Neuron (in vitro differentiated cells): ENCODE results near the gene KCNJ16.

ENCODE experiments used
- H2AFZ ChIP-seq: one replicate; pipeline ENCODE4 v1.6.1; 2013; ENCODE audit warnings: low read depth, mild to moderate bottlenecking, inconsistent platforms, low read length, moderate library complexity
- H3K27me3 ChIP-seq: one replicate; pipeline ENCODE4 v1.6.1; 2013; ENCODE audit warnings: low read length; ENCODE audit not compliant: insufficient read depth
- H3K36me3 ChIP-seq: one replicate; pipeline ENCODE4 v1.6.1; 2013; ENCODE audit warnings: low read length; ENCODE audit not compliant: insufficient read depth
- H3K4me1 ChIP-seq: one replicate; pipeline ENCODE4 v1.6.1; 2013; ENCODE audit warnings: low read length; ENCODE audit not compliant: insufficient read depth
- H3K4me3 ChIP-seq: 2 replicates; pipeline ENCODE4 v1.5.1; 2013; ENCODE audit warnings: mild to moderate bottlenecking, low read length, moderate library complexity
- H3K9me3 ChIP-seq: one replicate; pipeline ENCODE4 v1.6.1; 2013; ENCODE audit warnings: low read length

KCNJ16 gene

DNA sequence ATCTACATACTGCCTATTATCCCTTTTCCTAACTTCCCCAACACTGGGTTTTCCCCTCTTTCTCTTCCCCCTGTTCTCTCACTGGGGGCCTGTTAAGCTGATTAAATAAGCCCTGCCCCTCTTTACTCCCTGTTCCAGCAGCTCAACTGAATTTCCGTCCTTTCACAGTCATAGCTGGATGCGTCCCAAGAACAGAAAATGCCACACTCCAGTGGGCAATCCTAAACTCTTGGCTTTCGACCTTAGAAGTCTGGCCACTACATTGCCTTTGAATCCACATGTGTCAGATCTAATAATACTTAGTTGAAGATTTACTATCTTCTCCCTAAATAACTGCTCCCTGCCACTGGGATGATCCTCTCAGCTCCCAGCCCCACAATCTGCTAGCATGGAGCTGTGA, 34.5 kb downstream of the KCNJ16 start:
- H3K4me1 ChIP-seq: peaks cover 6% of the 10 kb centered on the region

DNA sequence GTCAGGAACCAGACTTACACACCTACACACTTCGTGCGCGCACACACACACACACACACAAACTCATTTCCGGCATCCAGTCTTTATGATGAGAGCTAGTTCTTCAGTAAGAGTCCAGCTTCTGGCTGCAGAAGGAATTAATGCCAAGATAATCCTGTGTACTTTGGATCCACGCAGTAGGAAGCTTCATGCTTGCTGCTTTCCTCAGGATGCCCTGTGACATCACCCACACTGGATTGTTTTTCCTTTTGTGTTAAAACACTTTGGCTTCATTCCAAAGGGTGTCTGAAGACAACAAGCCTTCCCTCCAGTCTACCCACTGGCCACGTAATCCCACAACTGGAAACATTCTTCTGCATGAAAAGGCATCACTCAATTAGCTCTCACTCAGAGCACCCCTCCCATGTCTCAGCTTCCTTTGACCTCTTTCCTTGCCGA, 35.4 kb downstream of the KCNJ16 start:
- Histone ChIP-seq H2AFZ (no peak overlapping the region), H3K27me3 (no peaks in the 10 kb centered on the region), H3K9me3 (no peaks in the 10 kb centered on the region), H3K4me1 (peaks cover 6% of the 10 kb centered on the region), H3K4me3 (no peak overlapping the region), H3K36me3 (no peaks in the 10 kb centered on the region)

More for the DNA sequence above, 34.5 kb downstream of the KCNJ16 start:
- H3K36me3 ChIP-seq: no peaks in the 10 kb centered on the region
- no peaks in the 10 kb centered on the region for H3K9me3 ChIP-seq
- H3K27me3 ChIP-seq: no peaks in the 10 kb centered on the region
- H2AFZ ChIP-seq: no peak overlapping the region
- H3K4me3 ChIP-seq: no peak overlapping the region

DNA sequence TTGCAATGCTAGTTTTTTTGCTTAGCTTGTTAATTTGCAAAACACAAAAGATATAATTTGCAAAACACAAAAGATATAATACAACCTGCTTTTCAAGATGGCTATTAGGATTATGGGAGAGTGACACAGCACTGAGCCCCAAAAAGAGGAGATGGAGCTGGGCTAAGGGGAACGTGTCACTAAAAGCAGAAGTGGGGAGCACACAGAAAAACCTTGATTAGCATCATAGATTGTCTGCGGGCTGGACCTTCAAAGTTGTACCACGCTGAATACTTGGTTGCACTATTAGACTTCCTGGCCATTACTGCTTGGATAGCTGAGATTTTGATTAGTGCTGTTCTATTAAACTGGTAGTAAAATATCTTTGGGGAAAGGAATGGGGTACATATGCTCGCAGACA, 36.2 kb downstream of the KCNJ16 start:
- Histone ChIP-seq H3K27me3 (no peaks in the 10 kb centered on the region), H3K4me3 (no peak overlapping the region), H2AFZ (no peak overlapping the region), H3K9me3 (no peaks in the 10 kb centered on the region), H3K36me3 (no peaks in the 10 kb centered on the region), H3K4me1 (peaks cover 6% of the 10 kb centered on the region)

DNA sequence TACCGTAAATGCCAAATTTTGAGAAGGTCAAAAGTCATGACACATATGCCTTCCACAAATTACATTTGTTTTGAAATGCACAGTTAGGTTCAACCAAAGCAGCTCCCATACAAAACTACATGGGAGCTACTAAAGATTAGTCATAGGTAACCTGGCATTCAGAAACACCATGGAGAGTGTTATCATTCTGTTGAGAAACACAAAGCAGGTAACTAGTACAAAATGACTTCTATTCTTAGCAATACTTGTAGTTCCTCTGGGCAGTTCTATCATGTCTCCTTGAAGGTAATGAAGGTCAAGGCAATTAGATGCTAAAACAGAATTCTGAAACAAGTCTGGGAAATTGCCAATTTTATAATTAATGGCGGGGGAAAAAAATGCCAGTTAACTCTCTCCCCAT, 39.4 kb downstream of the KCNJ16 start:
- Histone ChIP-seq H3K36me3 (no peaks in the 10 kb centered on the region), H3K4me3 (no peak overlapping the region), H2AFZ (no peak overlapping the region), H3K4me1 (peaks cover 6% of the 10 kb centered on the region), H3K27me3 (no peaks in the 10 kb centered on the region), H3K9me3 (no peaks in the 10 kb centered on the region)

DNA sequence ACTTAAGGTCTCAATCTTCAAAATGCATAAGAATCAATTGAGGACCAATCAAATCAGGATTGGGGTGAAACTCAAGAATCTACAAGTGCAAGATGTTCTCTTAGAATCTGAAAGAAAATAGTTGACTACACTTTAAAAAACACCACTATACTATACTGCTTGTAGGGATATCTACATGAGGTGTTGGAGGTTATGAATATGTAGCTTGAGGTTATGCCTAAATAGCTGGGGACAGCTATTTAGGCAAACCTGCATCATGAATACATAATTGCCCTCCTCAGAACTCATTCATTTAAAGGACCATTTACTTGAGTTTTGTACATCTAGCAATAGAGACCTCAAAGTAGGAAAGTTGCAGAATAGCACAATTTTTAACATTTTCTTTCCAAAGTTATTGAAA, 40.1 kb downstream of the KCNJ16 start:
- Histone ChIP-seq H3K27me3 (no peaks in the 10 kb centered on the region), H3K4me3 (no peak overlapping the region), H3K36me3 (no peaks in the 10 kb centered on the region), H2AFZ (no peak overlapping the region), H3K9me3 (no peaks in the 10 kb centered on the region), H3K4me1 (peaks cover 10% of the 10 kb centered on the region)

DNA sequence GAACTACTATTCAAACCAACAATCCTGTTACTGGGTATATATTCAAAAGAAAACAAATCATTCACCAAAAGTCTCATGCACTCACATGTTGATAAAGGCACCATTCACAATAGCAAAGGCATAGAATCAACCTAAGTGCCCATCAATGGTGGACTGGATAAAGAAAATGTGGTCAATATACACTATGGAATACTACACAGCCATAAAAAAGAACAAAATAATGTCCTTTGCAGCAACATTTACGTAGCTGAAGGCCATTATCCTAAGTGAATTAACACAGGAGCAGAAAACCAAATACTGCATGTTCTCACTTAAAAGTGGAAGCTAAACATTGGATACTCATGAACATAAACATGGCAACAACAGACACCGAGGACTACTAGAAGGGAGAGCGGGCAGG, 41.9 kb downstream of the KCNJ16 start:
- Histone ChIP-seq H3K27me3 (no peaks in the 10 kb centered on the region), H3K9me3 (no peaks in the 10 kb centered on the region), H3K4me3 (no peak overlapping the region), H3K4me1 (peaks cover 7% of the 10 kb centered on the region), H2AFZ (no peak overlapping the region), H3K36me3 (no peaks in the 10 kb centered on the region)

DNA sequence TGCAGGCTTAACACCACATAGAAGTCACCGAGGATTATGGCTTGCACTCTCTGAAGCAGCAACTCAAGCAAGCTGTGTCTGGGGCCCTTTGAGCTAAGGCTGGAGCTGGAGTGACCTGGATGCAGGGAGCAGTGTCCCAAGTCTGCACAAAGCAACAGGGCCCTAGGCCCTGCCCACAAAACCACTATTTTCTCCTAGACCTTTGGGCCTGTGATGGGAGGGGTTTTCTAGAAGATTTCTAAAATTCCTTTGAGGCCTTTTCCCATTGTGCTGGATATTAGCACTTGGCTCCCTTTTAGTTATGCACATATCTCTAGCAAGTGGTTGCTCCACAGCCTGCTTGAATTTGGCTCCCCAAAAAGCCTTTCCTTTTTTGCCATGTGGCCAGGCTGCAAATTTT, 44.5 kb downstream of the KCNJ16 start:
- Histone ChIP-seq H3K27me3 (no peaks in the 10 kb centered on the region), H3K36me3 (no peaks in the 10 kb centered on the region), H2AFZ (no peak overlapping the region), H3K4me3 (no peak overlapping the region), H3K9me3 (no peaks in the 10 kb centered on the region), H3K4me1 (peaks cover 4% of the 10 kb centered on the region)

DNA sequence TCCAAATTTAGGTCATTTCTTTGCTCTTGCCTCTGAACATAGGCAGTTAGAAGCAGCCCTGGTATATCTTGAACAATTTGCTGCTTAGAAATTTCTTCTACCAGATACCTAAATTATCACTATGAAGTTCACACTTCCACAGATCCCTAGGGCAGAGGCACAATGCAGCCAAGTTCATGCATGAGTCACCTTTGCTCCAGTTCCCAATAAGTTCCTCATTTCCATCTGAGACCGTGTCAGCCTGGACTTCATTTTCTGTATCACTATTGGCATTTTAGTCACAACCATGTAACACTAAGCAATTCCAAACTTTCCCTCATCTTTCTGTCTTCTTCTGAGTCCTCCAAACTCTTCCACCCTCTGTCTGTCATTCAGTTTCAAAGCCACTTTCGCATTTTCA, 45.0 kb downstream of the KCNJ16 start:
- Histone ChIP-seq H3K9me3 (no peaks in the 10 kb centered on the region), H3K4me1 (peaks cover 4% of the 10 kb centered on the region), H3K36me3 (no peaks in the 10 kb centered on the region), H3K27me3 (no peaks in the 10 kb centered on the region), H2AFZ (no peak overlapping the region), H3K4me3 (no peak overlapping the region)

DNA sequence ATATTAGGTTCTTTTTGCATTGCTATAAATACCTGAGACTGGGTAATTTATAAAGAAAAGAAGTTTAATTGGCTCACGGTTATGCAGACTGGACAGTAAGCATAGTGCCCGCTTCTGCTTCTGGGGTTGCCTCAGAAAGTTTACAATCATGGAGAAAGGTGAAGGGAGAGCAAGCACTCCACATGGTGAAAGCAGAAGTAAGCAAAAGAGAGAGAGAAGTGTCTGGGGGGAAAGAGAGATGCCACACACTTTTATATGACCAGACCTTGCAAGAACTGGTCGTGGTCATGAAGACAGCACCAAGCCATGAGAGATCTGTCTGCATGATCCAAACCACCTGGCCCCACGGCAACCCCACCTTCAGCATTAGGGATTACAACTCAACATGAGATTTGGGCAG, 45.4 kb downstream of the KCNJ16 start:
- Histone ChIP-seq H2AFZ (no peak overlapping the region), H3K9me3 (no peaks in the 10 kb centered on the region), H3K36me3 (no peaks in the 10 kb centered on the region)

DNA sequence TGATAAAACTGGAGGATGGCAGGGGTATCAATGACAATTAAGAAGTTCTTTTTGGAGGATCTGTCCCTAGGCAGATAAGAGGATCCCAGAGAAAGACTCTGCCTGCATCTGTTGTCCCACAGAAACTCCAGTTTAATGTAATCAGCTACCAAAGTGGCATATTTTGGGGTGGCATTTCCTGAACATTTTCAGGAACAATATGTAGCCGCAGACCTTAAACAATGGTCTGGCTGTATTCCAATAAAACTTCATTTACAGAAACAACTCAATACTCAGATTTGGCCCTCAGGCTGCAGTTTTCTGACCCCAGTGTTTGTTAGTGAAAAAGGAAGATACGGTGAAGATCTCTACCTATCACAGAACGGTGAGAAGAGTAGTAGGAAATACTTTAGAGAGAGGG, 46.1 kb downstream of the KCNJ16 start:
- Histone ChIP-seq H3K9me3 (no peaks in the 10 kb centered on the region), H3K4me1 (peaks cover 4% of the 10 kb centered on the region), H3K4me3 (no peak overlapping the region), H2AFZ (no peak overlapping the region), H3K36me3 (no peaks in the 10 kb centered on the region), H3K27me3 (no peaks in the 10 kb centered on the region)

More for the DNA sequence above, 45.4 kb downstream of the KCNJ16 start:
- H3K4me1 ChIP-seq: peaks cover 4% of the 10 kb centered on the region
- H3K4me3 ChIP-seq: no peak overlapping the region
- no peaks in the 10 kb centered on the region for H3K27me3 ChIP-seq

DNA sequence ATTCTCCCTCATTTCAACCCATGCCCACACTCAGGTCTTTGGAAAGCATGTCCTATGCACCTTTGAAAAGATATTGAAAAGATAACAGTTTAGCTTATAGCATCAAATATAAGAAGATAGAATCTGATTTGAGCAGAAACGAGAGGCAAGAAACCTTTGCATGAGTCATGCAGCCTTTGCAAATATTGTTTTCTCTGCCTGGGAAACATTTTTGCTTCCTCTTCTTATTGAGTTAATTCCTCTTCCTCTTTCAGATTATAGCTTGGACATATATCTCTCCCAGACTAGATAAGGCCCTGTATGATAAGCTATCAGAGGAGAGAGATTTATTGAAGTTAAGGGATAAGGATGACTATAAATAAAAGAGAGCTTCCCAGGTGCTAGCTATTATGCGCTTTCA, 48.2 kb downstream of the KCNJ16 start:
- no peak overlapping the region for H2AFZ ChIP-seq
- H3K4me3 ChIP-seq: no peak overlapping the region
- H3K27me3 ChIP-seq: no peaks in the 10 kb centered on the region
- H3K36me3 ChIP-seq: no peaks in the 10 kb centered on the region
- no peaks in the 10 kb centered on the region for H3K9me3 ChIP-seq
- H3K4me1 ChIP-seq: peaks cover 4% of the 10 kb centered on the region

DNA sequence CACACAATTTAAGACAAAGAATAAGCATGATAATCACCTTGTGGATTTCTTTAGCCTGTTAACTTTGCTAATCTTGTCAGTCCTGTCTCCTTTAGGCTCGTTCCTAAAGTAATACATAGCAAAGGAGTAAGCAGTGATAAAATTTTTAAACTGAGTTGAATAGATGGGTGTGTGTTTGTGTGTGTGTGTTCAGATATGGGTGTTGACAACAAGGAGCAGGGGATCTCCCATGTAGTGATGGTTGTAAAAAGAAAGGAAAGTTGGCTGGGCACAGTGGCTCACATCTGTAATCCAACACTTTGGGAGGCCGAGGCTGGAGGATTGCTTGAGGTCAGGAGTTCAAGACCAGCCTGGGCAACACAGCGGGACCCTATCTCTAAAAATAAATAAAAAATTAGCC, 49.7 kb downstream of the KCNJ16 start:
- no peaks in the 10 kb centered on the region for H3K27me3 ChIP-seq
- H2AFZ ChIP-seq: no peak overlapping the region
- H3K9me3 ChIP-seq: no peaks in the 10 kb centered on the region
- H3K4me1 ChIP-seq: peaks cover 2% of the 10 kb centered on the region
- H3K4me3 ChIP-seq: no peak overlapping the region
- no peaks in the 10 kb centered on the region for H3K36me3 ChIP-seq

DNA sequence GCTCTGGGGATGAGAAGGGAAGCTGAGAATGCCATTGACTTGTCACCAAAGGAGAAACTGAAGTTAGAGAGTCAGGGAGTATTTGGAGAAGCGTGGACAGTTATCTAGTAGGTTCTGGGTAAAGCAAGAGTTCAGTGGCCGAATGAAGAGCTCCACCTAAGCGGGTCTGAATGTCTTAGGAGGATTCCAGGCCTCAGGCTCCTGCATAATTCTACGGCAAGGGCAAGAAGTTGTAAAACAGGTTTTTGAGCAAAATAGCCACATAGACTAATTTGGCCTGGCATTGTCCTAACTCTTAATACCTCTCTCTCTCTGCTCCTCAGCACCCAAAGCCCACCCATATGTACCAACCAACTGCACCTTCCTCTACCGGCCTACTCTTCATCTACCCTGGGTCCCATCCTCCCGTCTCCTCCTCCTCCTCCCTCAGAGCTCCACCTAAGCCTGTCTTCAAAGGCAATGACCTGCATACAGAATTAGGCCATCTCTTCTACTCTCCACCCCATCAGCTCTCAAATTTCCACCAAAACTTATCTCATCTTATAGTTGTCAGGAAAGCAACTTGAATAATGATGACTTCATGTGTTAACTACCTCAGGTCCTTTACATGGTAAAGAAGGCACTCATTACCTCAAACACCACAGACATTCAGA, 52.3 kb downstream of the KCNJ16 start:
- H3K27me3 ChIP-seq: no peaks in the 10 kb centered on the region
- H3K36me3 ChIP-seq: no peaks in the 10 kb centered on the region
- no peak overlapping the region for H2AFZ ChIP-seq
- no peaks in the 10 kb centered on the region for H3K4me1 ChIP-seq
- H3K9me3 ChIP-seq: no peaks in the 10 kb centered on the region
- H3K4me3 ChIP-seq: no peak overlapping the region

DNA sequence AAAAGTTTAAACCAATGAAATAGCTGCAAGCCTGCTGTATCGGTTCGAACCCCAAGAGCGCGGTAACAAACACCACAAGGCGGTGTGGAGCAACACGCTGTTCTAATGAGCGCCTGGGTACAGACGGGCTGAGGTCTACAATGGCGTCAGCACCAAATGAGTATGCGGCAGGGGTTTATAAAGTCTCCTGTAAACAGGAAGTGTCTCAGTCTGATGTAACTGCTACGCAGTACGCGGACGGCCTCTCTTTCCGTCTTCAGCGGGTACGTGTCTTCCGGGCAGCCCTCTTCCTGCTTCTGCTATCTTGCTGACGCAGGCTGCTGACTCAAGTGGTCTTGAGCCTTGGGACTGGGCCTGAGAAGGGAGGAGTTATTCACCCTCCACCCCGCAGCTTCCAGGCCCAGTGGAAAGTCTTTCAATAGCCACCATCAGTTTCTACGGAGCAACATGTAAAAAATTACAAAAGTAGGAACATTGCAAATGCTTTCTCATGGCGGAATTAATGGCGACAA, 53.8 kb downstream of the KCNJ16 start:
- H3K27me3 ChIP-seq: no peaks in the 10 kb centered on the region
- H3K9me3 ChIP-seq: no peaks in the 10 kb centered on the region
- H3K4me3 ChIP-seq: no peak overlapping the region
- no peak overlapping the region for H2AFZ ChIP-seq
- no peaks in the 10 kb centered on the region for H3K36me3 ChIP-seq
- no peaks in the 10 kb centered on the region for H3K4me1 ChIP-seq
